Measurements from ENCODE around the gene PDPK1. TPM values are rescaled to one million over a fixed set of nuclear protein-coding genes. Genes with fewer than 3 reads are reported as not detected.
"Not testable (repeated sequence)": the region's sequence is repeated elsewhere in the genome, so short reads cannot be mapped to it uniquely, and the experiment has no call there.

The PDPK1 gene
- total and polyA plus RNA-seq, 2 donors (not counting 1 experiment from before 2014, with no cell fraction given): 25.9 to 30.7 TPM

- not testable (repeated sequence) for H2AFZ ChIP-seq (ENCODE audit: low read length); H3K27me3 ChIP-seq (ENCODE audit: control insufficient read depth, insufficient read depth, low read length); H3K4me2 ChIP-seq (ENCODE audit: extremely low read depth, insufficient read depth, low read length); H3K36me3 ChIP-seq (ENCODE audit: control insufficient read depth, insufficient read depth, low read length); H3K27ac ChIP-seq (ENCODE audit: insufficient read depth, low read length); H3K4me3 ChIP-seq (replicated peaks in 1 of 4; ENCODE audit: control extremely low read depth in 1 of 4, insufficient read depth in 1 of 4, low read depth in 3 of 4, low read length in 4 of 4); H3K9me3 ChIP-seq (ENCODE audit: control insufficient read depth, insufficient read depth, low read depth, low read length); H4K20me1 ChIP-seq (ENCODE audit: control insufficient read depth, extremely low read depth, insufficient read depth, low read length); H3K79me2 ChIP-seq (ENCODE audit: control insufficient read depth, insufficient read depth, low read length); H3K4me1 ChIP-seq (ENCODE audit: control insufficient read depth, extremely low read depth, insufficient read depth, low read length); DNase-seq (ENCODE audit: low read depth in 2 of 2); H3K9ac ChIP-seq (ENCODE audit: insufficient read depth, low read length)
Measured at GRCh38 chr16:2627075-2627474, 89.3 kb downstream of the PDPK1 start.

GRCh38 chr16:2631203-2631602, 93.4 kb downstream of the PDPK1 start:
- H3K4me3 ChIP-seq (replicated peaks in 1 of 4; ENCODE audit: control extremely low read depth in 1 of 4, insufficient read depth in 1 of 4, low read depth in 3 of 4, low read length in 4 of 4); H4K20me1 ChIP-seq (ENCODE audit: control insufficient read depth, extremely low read depth, insufficient read depth, low read length); H3K79me2 ChIP-seq (ENCODE audit: control insufficient read depth, insufficient read depth, low read length); H3K9me3 ChIP-seq (ENCODE audit: control insufficient read depth, insufficient read depth, low read depth, low read length); DNase-seq (ENCODE audit: low read depth in 2 of 2); H3K9ac ChIP-seq (ENCODE audit: insufficient read depth, low read length); H3K27me3 ChIP-seq (ENCODE audit: control insufficient read depth, insufficient read depth, low read length); H3K4me1 ChIP-seq (ENCODE audit: control insufficient read depth, extremely low read depth, insufficient read depth, low read length); H3K4me2 ChIP-seq (ENCODE audit: extremely low read depth, insufficient read depth, low read length); H2AFZ ChIP-seq (ENCODE audit: low read length); H3K27ac ChIP-seq (ENCODE audit: insufficient read depth, low read length); H3K36me3 ChIP-seq (ENCODE audit: control insufficient read depth, insufficient read depth, low read length): not testable (repeated sequence)

- H3K4me3 ChIP-seq (replicated peaks in 1 of 4; ENCODE audit: control extremely low read depth in 1 of 4, insufficient read depth in 1 of 4, low read depth in 3 of 4, low read length in 4 of 4); H3K79me2 ChIP-seq (ENCODE audit: control insufficient read depth, insufficient read depth, low read length); H3K27me3 ChIP-seq (ENCODE audit: control insufficient read depth, insufficient read depth, low read length); DNase-seq (ENCODE audit: low read depth in 2 of 2); H3K9me3 ChIP-seq (ENCODE audit: control insufficient read depth, insufficient read depth, low read depth, low read length); H4K20me1 ChIP-seq (ENCODE audit: control insufficient read depth, extremely low read depth, insufficient read depth, low read length); H3K27ac ChIP-seq (ENCODE audit: insufficient read depth, low read length); H3K4me2 ChIP-seq (ENCODE audit: extremely low read depth, insufficient read depth, low read length); H3K9ac ChIP-seq (ENCODE audit: insufficient read depth, low read length); H2AFZ ChIP-seq (ENCODE audit: low read length); H3K36me3 ChIP-seq (ENCODE audit: control insufficient read depth, insufficient read depth, low read length); H3K4me1 ChIP-seq (ENCODE audit: control insufficient read depth, extremely low read depth, insufficient read depth, low read length): not testable (repeated sequence)
Measured at GRCh38 chr16:2632291-2632690, 94.5 kb downstream of the PDPK1 start.

DNA sequence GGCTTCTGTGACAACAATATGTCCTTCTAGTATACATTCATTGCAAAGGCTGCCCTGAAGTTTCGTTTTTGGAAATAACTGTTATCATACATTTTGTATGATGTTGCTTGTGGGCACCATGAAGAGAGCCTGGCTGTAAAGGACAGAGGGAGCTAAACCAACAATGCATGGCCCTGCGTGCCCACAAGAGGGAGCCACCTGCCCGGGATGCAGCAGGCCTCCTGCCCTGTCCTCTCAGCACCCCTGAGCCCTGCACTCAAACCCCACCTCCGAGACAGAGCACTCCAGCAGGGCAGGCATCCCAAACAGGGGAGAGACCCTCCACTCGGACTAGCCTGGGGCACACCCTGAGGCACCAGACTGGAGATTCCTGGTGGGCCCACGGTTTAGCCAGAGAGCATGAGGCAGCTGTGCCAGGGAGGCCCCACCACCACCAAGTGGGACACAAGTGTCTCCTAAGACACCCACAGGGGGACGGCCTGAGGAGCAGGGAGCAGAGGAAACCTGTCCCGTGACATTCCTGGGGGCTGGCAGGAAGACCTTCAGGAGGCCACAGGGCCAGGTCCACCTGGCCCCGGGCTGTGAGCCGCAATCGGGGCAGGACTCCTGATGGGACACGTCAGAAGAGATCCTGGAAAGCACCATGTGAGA, 101.4 kb downstream of the PDPK1 start:
- not testable (repeated sequence) for H4K20me1 ChIP-seq (ENCODE audit: control insufficient read depth, extremely low read depth, insufficient read depth, low read length); DNase-seq (ENCODE audit: low read depth in 2 of 2); H3K9me3 ChIP-seq (ENCODE audit: control insufficient read depth, insufficient read depth, low read depth, low read length); H3K27me3 ChIP-seq (ENCODE audit: control insufficient read depth, insufficient read depth, low read length); H3K79me2 ChIP-seq (ENCODE audit: control insufficient read depth, insufficient read depth, low read length); H3K36me3 ChIP-seq (ENCODE audit: control insufficient read depth, insufficient read depth, low read length); H3K4me1 ChIP-seq (ENCODE audit: control insufficient read depth, extremely low read depth, insufficient read depth, low read length); H3K4me3 ChIP-seq (replicated peaks in 1 of 4; ENCODE audit: control extremely low read depth in 1 of 4, insufficient read depth in 1 of 4, low read depth in 3 of 4, low read length in 4 of 4); H3K27ac ChIP-seq (ENCODE audit: insufficient read depth, low read length); H3K9ac ChIP-seq (ENCODE audit: insufficient read depth, low read length); H3K4me2 ChIP-seq (ENCODE audit: extremely low read depth, insufficient read depth, low read length); H2AFZ ChIP-seq (ENCODE audit: low read length)

DNA sequence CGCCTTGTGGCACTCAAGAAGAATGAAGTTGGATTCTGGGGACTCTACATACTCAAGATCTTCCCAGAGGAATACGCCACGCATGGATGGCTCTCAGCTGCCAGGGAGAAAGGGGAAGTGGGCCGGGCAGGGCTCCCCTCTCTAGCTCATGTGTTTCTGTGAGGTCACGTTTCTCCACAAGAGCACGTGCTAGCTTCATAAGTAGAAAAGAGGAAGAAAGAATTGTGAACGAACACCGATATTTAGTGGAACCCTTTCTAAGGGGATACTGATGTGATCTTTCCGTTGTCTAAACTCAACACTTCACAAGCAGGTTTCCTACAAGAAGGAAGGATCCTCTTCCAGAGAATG, 101.9 kb downstream of the PDPK1 start:
- H3K4me1 ChIP-seq (ENCODE audit: control insufficient read depth, extremely low read depth, insufficient read depth, low read length); H2AFZ ChIP-seq (ENCODE audit: low read length); H3K4me2 ChIP-seq (ENCODE audit: extremely low read depth, insufficient read depth, low read length); DNase-seq (ENCODE audit: low read depth in 2 of 2); H3K27ac ChIP-seq (ENCODE audit: insufficient read depth, low read length); H3K9me3 ChIP-seq (ENCODE audit: control insufficient read depth, insufficient read depth, low read depth, low read length); H3K36me3 ChIP-seq (ENCODE audit: control insufficient read depth, insufficient read depth, low read length); H3K79me2 ChIP-seq (ENCODE audit: control insufficient read depth, insufficient read depth, low read length); H3K27me3 ChIP-seq (ENCODE audit: control insufficient read depth, insufficient read depth, low read length); H3K4me3 ChIP-seq (replicated peaks in 1 of 4; ENCODE audit: control extremely low read depth in 1 of 4, insufficient read depth in 1 of 4, low read depth in 3 of 4, low read length in 4 of 4); H3K9ac ChIP-seq (ENCODE audit: insufficient read depth, low read length); H4K20me1 ChIP-seq (ENCODE audit: control insufficient read depth, extremely low read depth, insufficient read depth, low read length): not testable (repeated sequence)

DNA sequence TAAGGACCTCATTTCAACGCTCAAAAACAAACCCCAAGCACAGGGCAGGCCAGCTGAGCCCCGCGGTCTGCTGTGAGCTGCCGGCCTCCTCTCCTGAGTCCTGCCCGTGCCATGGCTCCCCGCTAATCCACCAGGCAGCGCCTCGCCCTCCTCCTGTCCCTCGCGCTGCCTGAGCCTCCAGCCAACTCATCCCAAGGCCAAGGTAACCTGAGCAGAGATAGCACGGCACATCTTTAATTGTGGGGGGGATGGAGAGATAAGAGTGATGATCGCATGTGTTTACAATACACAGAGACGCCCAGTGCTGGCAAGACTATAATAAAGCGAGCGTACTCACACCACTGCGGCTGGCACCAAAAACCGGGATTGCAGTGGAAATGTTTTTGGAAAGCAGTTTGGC, 104.7 kb downstream of the PDPK1 start:
- not testable (repeated sequence) for H3K79me2 ChIP-seq (ENCODE audit: control insufficient read depth, insufficient read depth, low read length); H2AFZ ChIP-seq (ENCODE audit: low read length); H3K4me3 ChIP-seq (replicated peaks in 1 of 4; ENCODE audit: control extremely low read depth in 1 of 4, insufficient read depth in 1 of 4, low read depth in 3 of 4, low read length in 4 of 4)

DNA sequence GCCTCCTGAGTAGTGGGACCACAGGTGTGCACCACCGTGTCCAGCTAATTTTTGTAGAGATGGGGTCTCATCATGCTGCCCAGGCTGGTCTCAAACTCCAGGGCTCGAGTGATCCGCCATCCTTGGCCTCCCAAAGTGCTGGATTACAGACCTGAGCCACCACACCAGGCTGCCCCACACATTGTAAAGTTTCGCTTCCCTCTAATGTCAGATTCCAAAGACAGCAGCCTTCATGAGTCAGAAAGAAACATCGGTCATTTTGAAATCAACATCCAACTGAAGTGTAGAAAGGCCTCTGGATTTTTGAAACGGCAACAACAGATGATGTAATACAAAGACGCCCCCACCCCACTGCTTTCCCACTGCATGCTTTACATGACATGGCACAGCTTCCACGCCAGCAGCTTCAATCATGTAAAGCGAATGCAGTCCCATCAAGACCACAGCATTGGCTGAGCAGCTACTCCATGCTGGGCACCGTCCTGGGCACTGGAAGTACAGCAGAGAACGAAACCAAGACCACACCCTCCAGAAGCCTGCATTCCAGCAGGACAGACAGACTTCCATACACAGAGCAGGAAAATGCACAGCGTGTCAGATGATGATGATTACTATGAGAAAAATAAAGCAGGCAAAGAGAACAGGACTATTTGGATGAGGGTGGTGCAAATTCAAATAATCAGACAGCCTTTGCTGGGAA, 107.1 kb downstream of the PDPK1 start:
- not testable (repeated sequence) for H4K20me1 ChIP-seq (ENCODE audit: control insufficient read depth, extremely low read depth, insufficient read depth, low read length); H3K4me1 ChIP-seq (ENCODE audit: control insufficient read depth, extremely low read depth, insufficient read depth, low read length); DNase-seq (ENCODE audit: low read depth in 2 of 2); H2AFZ ChIP-seq (ENCODE audit: low read length); H3K79me2 ChIP-seq (ENCODE audit: control insufficient read depth, insufficient read depth, low read length); H3K27me3 ChIP-seq (ENCODE audit: control insufficient read depth, insufficient read depth, low read length); H3K36me3 ChIP-seq (ENCODE audit: control insufficient read depth, insufficient read depth, low read length); H3K4me2 ChIP-seq (ENCODE audit: extremely low read depth, insufficient read depth, low read length); H3K9me3 ChIP-seq (ENCODE audit: control insufficient read depth, insufficient read depth, low read depth, low read length); H3K4me3 ChIP-seq (replicated peaks in 1 of 4; ENCODE audit: control extremely low read depth in 1 of 4, insufficient read depth in 1 of 4, low read depth in 3 of 4, low read length in 4 of 4); H3K9ac ChIP-seq (ENCODE audit: insufficient read depth, low read length); H3K27ac ChIP-seq (ENCODE audit: insufficient read depth, low read length)

More for the DNA sequence above, 104.7 kb downstream of the PDPK1 start:
- not testable (repeated sequence) for H3K27me3 ChIP-seq (ENCODE audit: control insufficient read depth, insufficient read depth, low read length); H3K4me1 ChIP-seq (ENCODE audit: control insufficient read depth, extremely low read depth, insufficient read depth, low read length); H3K4me2 ChIP-seq (ENCODE audit: extremely low read depth, insufficient read depth, low read length); H4K20me1 ChIP-seq (ENCODE audit: control insufficient read depth, extremely low read depth, insufficient read depth, low read length); H3K9me3 ChIP-seq (ENCODE audit: control insufficient read depth, insufficient read depth, low read depth, low read length); H3K36me3 ChIP-seq (ENCODE audit: control insufficient read depth, insufficient read depth, low read length); H3K27ac ChIP-seq (ENCODE audit: insufficient read depth, low read length); H3K9ac ChIP-seq (ENCODE audit: insufficient read depth, low read length); DNase-seq (ENCODE audit: low read depth in 2 of 2)
